ENCODE measurements around the gene LIX1.
"Not testable (repeated sequence)": the region's sequence is repeated elsewhere in the genome, so short reads cannot be mapped to it uniquely, and the experiment has no call there.

Gene LIX1

GRCh38 chr5:97105501-97106215, 36.8 kb downstream of the LIX1 start:
- DNase-seq (ENCODE audit: low read depth in 2 of 3, low spot score in 1 of 3), result no peak

GRCh38 chr5:97102010-97102470, 40.4 kb downstream of the LIX1 start:
- no peak for DNase-seq (ENCODE audit: low read depth in 2 of 3, low spot score in 1 of 3)

- no peak for DNase-seq (ENCODE audit: low read depth in 2 of 3, low spot score in 1 of 3)
These were observed 41.1 kb downstream of the LIX1 start for GRCh38 chr5:97101189-97101910.

GRCh38 chr5:97100476-97100875, 41.9 kb downstream of the LIX1 start:
- no peak for DNase-seq (ENCODE audit: low read depth in 2 of 3, low spot score in 1 of 3)

- no peak for DNase-seq (ENCODE audit: low read depth in 2 of 3, low spot score in 1 of 3)
These were observed 43.5 kb downstream of the LIX1 start for GRCh38 chr5:97098922-97099321.

- DNase-seq (ENCODE audit: low read depth in 2 of 3, low spot score in 1 of 3), result no peak
These were observed 44.8 kb downstream of the LIX1 start for GRCh38 chr5:97097326-97098230.

GRCh38 chr5:97096846-97097245, 45.6 kb downstream of the LIX1 start:
- DNase-seq (ENCODE audit: low read depth in 2 of 3, low spot score in 1 of 3), result no peak

- no peak for DNase-seq (ENCODE audit: low read depth in 2 of 3, low spot score in 1 of 3)
These were observed 46.2 kb downstream of the LIX1 start for GRCh38 chr5:97096191-97096590.

GRCh38 chr5:97095318-97095732, 47.1 kb downstream of the LIX1 start:
- DNase-seq (ENCODE audit: low read depth in 2 of 3, low spot score in 1 of 3), result no peak

GRCh38 chr5:97094579-97095317, 47.7 kb downstream of the LIX1 start:
- DNase-seq (ENCODE audit: low read depth in 2 of 3, low spot score in 1 of 3), result peak; percentile 3 to 47 (median 15)

GRCh38 chr5:97093193-97093592, 49.2 kb downstream of the LIX1 start:
- no peak for DNase-seq (ENCODE audit: low read depth in 2 of 3, low spot score in 1 of 3)

GRCh38 chr5:97090944-97091343, 51.5 kb downstream of the LIX1 start:
- no peak for DNase-seq (ENCODE audit: low read depth in 2 of 3, low spot score in 1 of 3)

- DNase-seq (ENCODE audit: low read depth in 2 of 3, low spot score in 1 of 3), result no peak
These were observed 53.1 kb downstream of the LIX1 start for GRCh38 chr5:97089149-97089801.

- DNase-seq (ENCODE audit: low read depth in 2 of 3, low spot score in 1 of 3), result no peak
These were observed 53.6 kb downstream of the LIX1 start for GRCh38 chr5:97088774-97089148.

- DNase-seq (ENCODE audit: low read depth in 2 of 3, low spot score in 1 of 3), result no peak
These were observed 55.3 kb downstream of the LIX1 start for GRCh38 chr5:97087138-97087537.

- DNase-seq (ENCODE audit: low read depth in 2 of 3, low spot score in 1 of 3), result no peak
These were observed 56.8 kb downstream of the LIX1 start for GRCh38 chr5:97085459-97086181.

- DNase-seq (ENCODE audit: low read depth in 2 of 3, low spot score in 1 of 3), result not testable (repeated sequence)
These were observed 57.5 kb downstream of the LIX1 start for GRCh38 chr5:97084782-97085458.

GRCh38 chr5:97078958-97079743, 63.3 kb downstream of the LIX1 start:
- DNase-seq (ENCODE audit: low read depth in 2 of 3, low spot score in 1 of 3), result no peak

Data from stimulated activated CD4-positive, alpha-beta T cell treated with anti-CD3 and anti-CD28 coated beads, Interleukin-12 subunit alpha, Interleukin-12 subunit beta, amount 100 ng/mL, for 48 hours (primary cell).